Erythroblast (primary cell): ENCODE results near the gene SYNJ2.

Source experiments
- GATA1 ChIP-seq: IDR thresholded peaks from 2 replicates; pipeline ENCODE4 v1.6.1; 2011; ENCODE audit warnings: low read depth, mild to moderate bottlenecking, control low read depth, low read length, moderate library complexity
- POLR2A ChIP-seq: IDR thresholded peaks from 2 replicates; pipeline ENCODE4 v1.6.1; 2011; ENCODE audit warnings: mild to moderate bottlenecking, low read length

GRCh38 chr6:157937916-157938315 is 43.7 kb upstream of the SYNJ2 start:
- no peak for TF ChIP-seq POLR2A
- no peak for TF ChIP-seq GATA1
